Measurements from ENCODE around the gene CD93. TPM values are rescaled to one million over a fixed set of nuclear protein-coding genes. Genes with fewer than 3 reads are reported as not detected.

The CD93 gene
- 2.8 and 3.1 TPM in 2 replicates for total RNA-seq

GRCh38 chr20:23086056-23086566 is at the start of gene CD93:
Gene CD93 (minus strand): TSS chr20:23086324. CDS start chr20:23086192, 132 bp downstream.

GRCh38 chr20:23049201-23050075 is 36.7 kb downstream of the CD93 start, which contains the start of gene THBD:
Gene THBD (minus strand): TSS chr20:23049672. CDS start chr20:23049504, 168 bp downstream.

GRCh38 chr20:23034721-23035671 is 51.1 kb downstream of the CD93 start, which contains the start of gene SSTR4:
Gene SSTR4 (plus strand): TSS chr20:23035312. CDS start chr20:23035484, 172 bp downstream.

Other genes starting within 250 kb of the CD93 start
- gene SSTR4, start 51.0 kb downstream of the CD93 start, total RNA-seq: not detected in 2 replicates
- gene THBD, start 36.7 kb downstream of the CD93 start, total RNA-seq: 18.0 and 20.3 TPM in 2 replicates

Measured in regular cardiac myocyte (primary cell).